K562 (cell line): ENCODE results near the gene TECTA.

Source experiments
- CTCF ChIP-seq, 3 experiments: IDR thresholded peaks in 2 of 3; conservative IDR thresholded peaks in 1 of 3; 2 replicates each; pipeline ENCODE4 v1.5.1; 2011 to 2012; ENCODE audit warnings: low read length in 3 of 3, mild to moderate bottlenecking in 3 of 3, control low read depth in 2 of 3, improper control_type of control experiment in 1 of 3, inconsistent platforms in 1 of 3, low read depth in 1 of 3, mixed read lengths in 1 of 3, moderate library complexity in 1 of 3; ENCODE audit not compliant: insufficient read depth in 2 of 3
- EP300 ChIP-seq: IDR thresholded peaks from 2 replicates; pipeline ENCODE4 v1.6.1; 2012; ENCODE audit warnings: low read length, improper control_type of control experiment
- FOS ChIP-seq: IDR thresholded peaks from 3 replicates; pipeline ENCODE4 v1.6.1; 2011; ENCODE audit not compliant: insufficient read length; ENCODE audit errors: extremely low read depth
- NR1H2 ChIP-seq: sonication (generic); formaldehyde crosslinking; IDR thresholded peaks from 2 replicates; pipeline ENCODE4 v1.4.0; 2020; ENCODE audit warnings: mild to moderate bottlenecking, missing genetic modification reagents
- NR2C1 ChIP-seq, 2 experiments: fragments of 450-650 bp; IDR thresholded peaks; 2 replicates each; pipeline ENCODE4 v1.6.1; 2017; ENCODE audit warnings: mild to moderate bottlenecking in 2 of 2, antibody characterized with exemption in 1 of 2, inconsistent platforms in 1 of 2, missing compliant biosample characterization in 1 of 2, missing genetic modification characterization in 1 of 2
- SP1 ChIP-seq: sonication (generic); formaldehyde crosslinking; IDR thresholded peaks from 2 replicates; pipeline ENCODE4 v1.8.1; 2022; ENCODE audit warnings: mild to moderate bottlenecking, missing genetic modification reagents
- TAF9B ChIP-seq: fragments of 450-650 bp; IDR thresholded peaks from 2 replicates; pipeline ENCODE4 v1.6.1; 2018; ENCODE audit warnings: mild to moderate bottlenecking; ENCODE audit not compliant: partially characterized antibody
- ZNF140 ChIP-seq: fragments of 250-450 bp; sonication (Bioruptor Pico); IDR thresholded peaks from 2 replicates; pipeline ENCODE4 v1.8.0; 2021; ENCODE audit warnings: moderate library complexity, mild to moderate bottlenecking, inconsistent platforms
- ZNF24 ChIP-seq: fragments of 450-650 bp; IDR thresholded peaks from 2 replicates; pipeline ENCODE4 v1.6.1; 2016
- ZNF639 ChIP-seq, 2 experiments: fragments of 200-800 bp in 1 of 2; sonication (Bioruptor generic) in 1 of 2; sonication (generic) in 1 of 2; formaldehyde crosslinking in 1 of 2; IDR thresholded peaks in 1 of 2; conservative IDR thresholded peaks in 1 of 2; 2 replicates each; pipeline versions ENCODE4 v1.5.0 to v1.6.1; 2016 to 2020; ENCODE audit warnings: missing compliant biosample characterization in 1 of 2, missing genetic modification characterization in 1 of 2, missing genetic modification reagents in 1 of 2
- TF ChIP-seq, protein P1 (sequence below): fragments of 250-450 bp; sonication (Bioruptor Pico); IDR thresholded peaks from 2 replicates; pipeline ENCODE4 v1.4.0; 2020
- TF ChIP-seq, protein P2 (sequence below), 2 experiments: fragments of 450-650 bp in 1 of 2; sonication (generic) in 1 of 2; formaldehyde crosslinking in 1 of 2; IDR thresholded peaks in 1 of 2; conservative IDR thresholded peaks in 1 of 2; 2 replicates each; pipeline versions ENCODE4 v1.6.1 to v1.8.1; 2016 to 2023; ENCODE audit warnings: mild to moderate bottlenecking in 2 of 2, moderate library complexity in 2 of 2, inconsistent platforms in 1 of 2, missing genetic modification reagents in 1 of 2
- TF ChIP-seq, protein P3 (sequence below): fragments of 200-800 bp; sonication (Bioruptor generic); IDR thresholded peaks from 2 replicates; pipeline ENCODE4 v1.6.1; 2016; ENCODE audit warnings: missing genetic modification characterization, missing compliant biosample characterization

DNA sequence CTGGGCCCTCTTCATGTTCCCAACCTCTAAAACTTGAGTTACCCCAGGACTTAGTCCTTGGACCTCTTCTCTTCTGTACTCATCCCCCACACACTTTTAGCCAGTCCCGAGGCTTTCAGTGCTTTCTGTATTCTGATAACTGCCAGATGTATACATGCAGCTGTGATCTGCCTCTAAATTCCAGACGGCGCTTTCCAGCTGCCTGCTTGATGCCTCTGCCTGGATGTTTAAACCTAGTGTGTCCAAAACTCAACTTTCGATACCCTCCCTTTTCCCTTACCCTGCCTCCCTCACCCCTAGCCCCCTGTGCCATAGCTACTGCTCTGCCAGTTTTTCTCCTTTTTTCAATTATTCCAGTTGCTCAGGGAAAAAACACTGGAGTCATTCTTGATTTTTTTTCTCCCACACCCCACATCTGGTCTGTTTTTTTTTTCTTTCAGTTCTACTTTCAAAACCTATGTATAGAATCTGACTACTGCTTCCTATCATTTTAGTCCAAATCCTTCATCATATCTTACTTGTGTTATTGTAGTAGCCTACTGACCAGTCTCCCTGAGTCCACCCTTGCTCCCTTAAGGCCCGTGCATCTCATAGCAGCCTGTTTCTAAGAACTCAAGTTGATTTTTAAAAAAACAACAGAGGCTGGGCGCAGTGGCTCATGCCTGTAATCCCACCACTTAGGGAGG, 32.9 kb upstream of the TECTA start:
- TF ChIP-seq FOS (no peak), CTCF (IDR thresholded peaks at IDR 0.05 in 2 of 3, conservative IDR thresholded peaks at IDR 0.05 in 1 of 3; ENCODE audit: insufficient read depth in 2 of 3, low read depth in 1 of 3, low read length in 3 of 3) (no peak), ZNF24 (no peak), TAF9B (no peak), NR1H2 (CRISPR knock-in tag) (no peak), EP300 (no peak), NR2C1 (IDR thresholded peaks at IDR 0.05) (no peak), NR2C1 (tag; IDR thresholded peaks at IDR 0.05) (no peak), SP1 (CRISPR knock-in tag) (no peak), ZNF639 (CRISPR knock-in tag; conservative IDR thresholded peaks at IDR 0.05 in 1 of 2, IDR thresholded peaks at IDR 0.05 in 1 of 2) (no peak), ZNF140 (CRISPR knock-in tag) (no peak)
- TF ChIP-seq, protein P1, sequence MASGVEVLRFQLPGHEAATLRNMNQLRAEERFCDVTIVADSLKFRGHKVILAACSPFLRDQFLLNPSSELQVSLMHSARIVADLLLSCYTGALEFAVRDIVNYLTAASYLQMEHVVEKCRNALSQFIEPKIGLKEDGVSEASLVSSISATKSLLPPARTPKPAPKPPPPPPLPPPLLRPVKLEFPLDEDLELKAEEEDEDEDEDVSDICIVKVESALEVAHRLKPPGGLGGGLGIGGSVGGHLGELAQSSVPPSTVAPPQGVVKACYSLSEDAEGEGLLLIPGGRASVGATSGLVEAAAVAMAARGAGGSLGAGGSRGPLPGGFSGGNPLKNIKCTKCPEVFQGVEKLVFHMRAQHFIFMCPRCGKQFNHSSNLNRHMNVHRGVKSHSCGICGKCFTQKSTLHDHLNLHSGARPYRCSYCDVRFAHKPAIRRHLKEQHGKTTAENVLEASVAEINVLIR (CRISPR knock-in tag): no peak
- TF ChIP-seq, protein P2, sequence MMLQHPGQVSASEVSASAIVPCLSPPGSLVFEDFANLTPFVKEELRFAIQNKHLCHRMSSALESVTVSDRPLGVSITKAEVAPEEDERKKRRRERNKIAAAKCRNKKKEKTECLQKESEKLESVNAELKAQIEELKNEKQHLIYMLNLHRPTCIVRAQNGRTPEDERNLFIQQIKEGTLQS (IDR thresholded peaks at IDR 0.05): no peak
- TF ChIP-seq, protein P2 (CRISPR knock-in tag; conservative IDR thresholded peaks at IDR 0.05): no peak
- TF ChIP-seq, protein P3, sequence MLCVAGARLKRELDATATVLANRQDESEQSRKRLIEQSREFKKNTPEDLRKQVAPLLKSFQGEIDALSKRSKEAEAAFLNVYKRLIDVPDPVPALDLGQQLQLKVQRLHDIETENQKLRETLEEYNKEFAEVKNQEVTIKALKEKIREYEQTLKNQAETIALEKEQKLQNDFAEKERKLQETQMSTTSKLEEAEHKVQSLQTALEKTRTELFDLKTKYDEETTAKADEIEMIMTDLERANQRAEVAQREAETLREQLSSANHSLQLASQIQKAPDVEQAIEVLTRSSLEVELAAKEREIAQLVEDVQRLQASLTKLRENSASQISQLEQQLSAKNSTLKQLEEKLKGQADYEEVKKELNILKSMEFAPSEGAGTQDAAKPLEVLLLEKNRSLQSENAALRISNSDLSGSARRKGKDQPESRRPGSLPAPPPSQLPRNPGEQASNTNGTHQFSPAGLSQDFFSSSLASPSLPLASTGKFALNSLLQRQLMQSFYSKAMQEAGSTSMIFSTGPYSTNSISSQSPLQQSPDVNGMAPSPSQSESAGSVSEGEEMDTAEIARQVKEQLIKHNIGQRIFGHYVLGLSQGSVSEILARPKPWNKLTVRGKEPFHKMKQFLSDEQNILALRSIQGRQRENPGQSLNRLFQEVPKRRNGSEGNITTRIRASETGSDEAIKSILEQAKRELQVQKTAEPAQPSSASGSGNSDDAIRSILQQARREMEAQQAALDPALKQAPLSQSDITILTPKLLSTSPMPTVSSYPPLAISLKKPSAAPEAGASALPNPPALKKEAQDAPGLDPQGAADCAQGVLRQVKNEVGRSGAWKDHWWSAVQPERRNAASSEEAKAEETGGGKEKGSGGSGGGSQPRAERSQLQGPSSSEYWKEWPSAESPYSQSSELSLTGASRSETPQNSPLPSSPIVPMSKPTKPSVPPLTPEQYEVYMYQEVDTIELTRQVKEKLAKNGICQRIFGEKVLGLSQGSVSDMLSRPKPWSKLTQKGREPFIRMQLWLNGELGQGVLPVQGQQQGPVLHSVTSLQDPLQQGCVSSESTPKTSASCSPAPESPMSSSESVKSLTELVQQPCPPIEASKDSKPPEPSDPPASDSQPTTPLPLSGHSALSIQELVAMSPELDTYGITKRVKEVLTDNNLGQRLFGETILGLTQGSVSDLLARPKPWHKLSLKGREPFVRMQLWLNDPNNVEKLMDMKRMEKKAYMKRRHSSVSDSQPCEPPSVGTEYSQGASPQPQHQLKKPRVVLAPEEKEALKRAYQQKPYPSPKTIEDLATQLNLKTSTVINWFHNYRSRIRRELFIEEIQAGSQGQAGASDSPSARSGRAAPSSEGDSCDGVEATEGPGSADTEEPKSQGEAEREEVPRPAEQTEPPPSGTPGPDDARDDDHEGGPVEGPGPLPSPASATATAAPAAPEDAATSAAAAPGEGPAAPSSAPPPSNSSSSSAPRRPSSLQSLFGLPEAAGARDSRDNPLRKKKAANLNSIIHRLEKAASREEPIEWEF: no peak
